Endometrial microvascular endothelial cells (primary cell): ENCODE data around the gene MAPK1IP1L. TPM values are rescaled to one million over a fixed set of nuclear protein-coding genes. Genes with fewer than 3 reads are reported as not detected.

Source experiments
- in situ Hi-C: cut with HindIII; loops from 2 replicates; pipeline ENCODE4 v1.10.0; 2017; ENCODE audit warnings: low sequenced_read_pairs, low pct_unique_long_range_greater_than_20kb; ENCODE audit errors: inconsistent ontology term
- total RNA-seq: library from RNA; depleted of rRNA; stranded (reverse); fragments of >200 nt; gene quantifications from one replicate; pipeline ENCODE4 v1.2.3, GENCODE V29; 2015; ENCODE audit errors: inconsistent ontology term

MAPK1IP1L gene
- total RNA-seq, 1 donor from 2014 or later: 104 TPM

- in situ Hi-C loops: no loop called here
Measured at GRCh38 chr14:55085060-55085660, 33.7 kb downstream of the MAPK1IP1L start.

GRCh38 chr14:55086938-55087337 is 35.5 kb downstream of the MAPK1IP1L start:
- in situ Hi-C loops: no loop called here

- in situ Hi-C loops: no loop called here
Measured at GRCh38 chr14:55088356-55088755, 36.9 kb downstream of the MAPK1IP1L start.

GRCh38 chr14:55092341-55092740 is 40.9 kb downstream of the MAPK1IP1L start:
- in situ Hi-C loops: no loop called here

GRCh38 chr14:55094292-55095157 is 43.1 kb downstream of the MAPK1IP1L start:
- in situ Hi-C loops: no loop called here

GRCh38 chr14:55097881-55098560 is 46.6 kb downstream of the MAPK1IP1L start:
- in situ Hi-C loops: no loop called here

- in situ Hi-C loops: no loop called here
Measured at GRCh38 chr14:55098561-55098898, 47.1 kb downstream of the MAPK1IP1L start.

GRCh38 chr14:55099756-55100155 is 48.3 kb downstream of the MAPK1IP1L start:
- in situ Hi-C loops: no loop called here

GRCh38 chr14:55101698-55102097 is 50.3 kb downstream of the MAPK1IP1L start:
- in situ Hi-C loops: no loop called here

- in situ Hi-C loops: no loop called here
Measured at GRCh38 chr14:55102141-55102621, 50.7 kb downstream of the MAPK1IP1L start.

GRCh38 chr14:55103005-55103640 is 51.7 kb downstream of the MAPK1IP1L start:
- in situ Hi-C loops: no loop called here

- in situ Hi-C loops: no loop called here
Measured at GRCh38 chr14:55103971-55104954, 52.8 kb downstream of the MAPK1IP1L start.

- in situ Hi-C loops: no loop called here
Measured at GRCh38 chr14:55105991-55106390, 54.5 kb downstream of the MAPK1IP1L start.

GRCh38 chr14:55107766-55108554 is 56.5 kb downstream of the MAPK1IP1L start:
- in situ Hi-C loops: no loop called here

GRCh38 chr14:55109836-55110235 is 58.4 kb downstream of the MAPK1IP1L start:
- in situ Hi-C loops: no loop called here

GRCh38 chr14:55111122-55111708 is 59.8 kb downstream of the MAPK1IP1L start:
- in situ Hi-C loops: no loop called here

GRCh38 chr14:55114720-55115119 is 63.3 kb downstream of the MAPK1IP1L start:
- in situ Hi-C loops: no loop called here
